ENCODE results near the gene COL6A3. TPM values are rescaled to one million over a fixed set of nuclear protein-coding genes. Genes with fewer than 3 reads are reported as not detected.

Gene COL6A3
- polyA plus RNA-seq, 1 donor (not counting 4 experiments of a cell fraction or from before 2014, with no cell fraction given), result not detected

DNA sequence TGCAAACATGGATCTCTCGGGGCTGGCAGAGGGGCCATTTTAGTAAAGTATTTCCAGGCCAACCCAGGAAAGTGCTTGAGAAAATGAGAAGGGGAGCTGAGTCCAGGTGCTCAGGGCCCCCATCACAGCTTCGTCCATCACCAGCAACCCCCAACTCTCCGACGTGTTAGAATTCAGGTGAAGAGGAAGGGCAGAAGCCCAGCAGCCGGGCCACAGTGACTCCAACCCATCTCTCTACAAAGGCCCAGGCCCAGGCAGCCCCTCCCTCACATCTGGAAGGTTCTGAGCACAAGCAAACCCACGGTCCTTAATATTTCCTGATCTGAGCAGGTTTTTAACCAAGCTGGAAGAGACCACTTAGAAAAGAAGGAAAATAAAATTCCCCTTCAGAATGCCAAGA, 34.7 kb upstream of the COL6A3 start:
- no peaks in the 10 kb centered on the region for H3K36me3 ChIP-seq (ENCODE audit: control insufficient read depth in 2 of 2, extremely low read depth in 1 of 2, insufficient read depth in 2 of 2, low read length in 2 of 2)
- H2AFZ ChIP-seq (ENCODE audit: control insufficient read depth, low read length), result no peak overlapping the region
- H3K9ac ChIP-seq (ENCODE audit: control insufficient read depth, extremely low read depth, insufficient read depth, low read length), result no peak overlapping the region
- dilution Hi-C loops (cut with MboI; ENCODE audit: extremely low pct_ligation_motif_present, low sequenced_read_pairs), result no loop called here
- H3K4me3 ChIP-seq (ENCODE audit: control insufficient read depth in 2 of 3, extremely low read depth in 1 of 3, insufficient read depth in 2 of 3, low read depth in 1 of 3, low read length in 3 of 3), result no peak overlapping the region
- no peak for FAIRE-seq
- peaks cover 6% of the 10 kb centered on the region for H3K27me3 ChIP-seq (ENCODE audit: control insufficient read depth, extremely low read depth, insufficient read depth, low read length)
- no peak for DNase-seq (ENCODE audit: low read depth, low spot score)
- H3K4me1 ChIP-seq (ENCODE audit: control insufficient read depth, extremely low read depth, insufficient read depth, low read length), result no peaks in the 10 kb centered on the region
- no peak overlapping the region for H3K4me2 ChIP-seq (ENCODE audit: control insufficient read depth, extremely low read depth, insufficient read depth, low read depth, low read length)
- no peaks in the 10 kb centered on the region for H3K9me1 ChIP-seq (ENCODE audit: control insufficient read depth, extremely low read depth, insufficient read depth, low read length)
- no peaks in the 10 kb centered on the region for H3K9me3 ChIP-seq (ENCODE audit: control insufficient read depth, low read depth, low read length)
- H3K79me2 ChIP-seq (ENCODE audit: control insufficient read depth, insufficient read depth, low read length), result no peaks in the 10 kb centered on the region
- no peak overlapping the region for H3K27ac ChIP-seq (ENCODE audit: control insufficient read depth, insufficient read depth, low read length)
- no peaks in the 10 kb centered on the region for H4K20me1 ChIP-seq (ENCODE audit: control insufficient read depth, extremely low read depth, insufficient read depth, low read length)
- TF ChIP-seq, protein P1, sequence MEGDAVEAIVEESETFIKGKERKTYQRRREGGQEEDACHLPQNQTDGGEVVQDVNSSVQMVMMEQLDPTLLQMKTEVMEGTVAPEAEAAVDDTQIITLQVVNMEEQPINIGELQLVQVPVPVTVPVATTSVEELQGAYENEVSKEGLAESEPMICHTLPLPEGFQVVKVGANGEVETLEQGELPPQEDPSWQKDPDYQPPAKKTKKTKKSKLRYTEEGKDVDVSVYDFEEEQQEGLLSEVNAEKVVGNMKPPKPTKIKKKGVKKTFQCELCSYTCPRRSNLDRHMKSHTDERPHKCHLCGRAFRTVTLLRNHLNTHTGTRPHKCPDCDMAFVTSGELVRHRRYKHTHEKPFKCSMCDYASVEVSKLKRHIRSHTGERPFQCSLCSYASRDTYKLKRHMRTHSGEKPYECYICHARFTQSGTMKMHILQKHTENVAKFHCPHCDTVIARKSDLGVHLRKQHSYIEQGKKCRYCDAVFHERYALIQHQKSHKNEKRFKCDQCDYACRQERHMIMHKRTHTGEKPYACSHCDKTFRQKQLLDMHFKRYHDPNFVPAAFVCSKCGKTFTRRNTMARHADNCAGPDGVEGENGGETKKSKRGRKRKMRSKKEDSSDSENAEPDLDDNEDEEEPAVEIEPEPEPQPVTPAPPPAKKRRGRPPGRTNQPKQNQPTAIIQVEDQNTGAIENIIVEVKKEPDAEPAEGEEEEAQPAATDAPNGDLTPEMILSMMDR (optimal IDR thresholded peaks at IDR 0.05 in 1 of 3, IDR thresholded peaks at IDR 0.05 in 1 of 3, conservative IDR thresholded peaks at IDR 0.05 in 1 of 3; ENCODE audit: extremely low read depth in 1 of 3, insufficient read depth in 2 of 3, low read length in 3 of 3), result no peak
- no peak for TF ChIP-seq EZH2 (IDR thresholded peaks at IDR 0.05; ENCODE audit: low read length)

DNA sequence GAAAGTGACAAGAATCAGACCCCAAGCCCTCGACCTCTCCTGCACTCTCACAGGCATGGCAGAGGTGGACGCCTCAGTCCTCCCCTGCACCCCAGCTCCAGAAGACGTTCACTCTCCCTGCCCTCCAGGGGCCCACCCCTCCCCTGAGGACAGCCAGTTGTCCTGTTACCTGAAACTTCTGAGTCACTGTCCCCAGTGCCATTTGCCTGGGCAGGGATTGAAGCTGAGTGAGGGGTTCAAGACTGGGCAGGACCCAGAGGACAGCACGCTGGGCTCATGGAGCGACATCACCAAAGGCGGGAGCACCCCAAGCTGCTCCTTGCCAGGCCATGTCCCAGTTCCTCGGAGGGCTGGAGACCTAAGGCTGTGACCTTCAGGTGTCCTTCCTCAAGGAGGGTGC, 34.2 kb upstream of the COL6A3 start:
- FAIRE-seq, result no peak
- no peak for DNase-seq (ENCODE audit: low read depth, low spot score)
- Histone ChIP-seq H3K27me3 (ENCODE audit: control insufficient read depth, extremely low read depth, insufficient read depth, low read length) (peaks cover 6% of the 10 kb centered on the region), H3K9ac (ENCODE audit: control insufficient read depth, extremely low read depth, insufficient read depth, low read length) (no peak overlapping the region), H3K4me3 (ENCODE audit: control insufficient read depth in 2 of 3, extremely low read depth in 1 of 3, insufficient read depth in 2 of 3, low read depth in 1 of 3, low read length in 3 of 3) (no peak overlapping the region), H2AFZ (ENCODE audit: control insufficient read depth, low read length) (no peak overlapping the region), H3K27ac (ENCODE audit: control insufficient read depth, insufficient read depth, low read length) (no peak overlapping the region), H3K9me3 (ENCODE audit: control insufficient read depth, low read depth, low read length) (no peaks in the 10 kb centered on the region), H3K4me2 (ENCODE audit: control insufficient read depth, extremely low read depth, insufficient read depth, low read depth, low read length) (no peak overlapping the region), H3K4me1 (ENCODE audit: control insufficient read depth, extremely low read depth, insufficient read depth, low read length) (no peaks in the 10 kb centered on the region), H3K79me2 (ENCODE audit: control insufficient read depth, insufficient read depth, low read length) (no peaks in the 10 kb centered on the region), H3K36me3 (ENCODE audit: control insufficient read depth in 2 of 2, extremely low read depth in 1 of 2, insufficient read depth in 2 of 2, low read length in 2 of 2) (no peaks in the 10 kb centered on the region), H4K20me1 (ENCODE audit: control insufficient read depth, extremely low read depth, insufficient read depth, low read length) (no peaks in the 10 kb centered on the region), H3K9me1 (ENCODE audit: control insufficient read depth, extremely low read depth, insufficient read depth, low read length) (no peaks in the 10 kb centered on the region)
- dilution Hi-C loops (cut with MboI; ENCODE audit: extremely low pct_ligation_motif_present, low sequenced_read_pairs), result no loop called here
- TF ChIP-seq, protein P1 (optimal IDR thresholded peaks at IDR 0.05 in 1 of 3, IDR thresholded peaks at IDR 0.05 in 1 of 3, conservative IDR thresholded peaks at IDR 0.05 in 1 of 3; ENCODE audit: extremely low read depth in 1 of 3, insufficient read depth in 2 of 3, low read length in 3 of 3), result no peak
- no peak for TF ChIP-seq EZH2 (IDR thresholded peaks at IDR 0.05; ENCODE audit: low read length)
